HepG2 (cell line): Measurements from ENCODE around the gene FADD. TPM values are rescaled to one million over a fixed set of nuclear protein-coding genes. Genes with fewer than 3 reads are reported as not detected.

Experiments used
- ATAC-seq: fragments of 200-7000 bp; cut with Tn5 transposase; 3 replicates; pipeline ENCODE4 v1.9.1; 2020; ENCODE audit warnings: mild to moderate bottlenecking, moderate library complexity
- BruUV-seq: library from RNA; stranded (reverse); fragments of 400-500 nt; replicated peaks from 2 replicates; lab custom pipeline; 2021; lab: Mats Ljungman, UMichigan
- CTCF ChIA-PET: fragments of 300-600 bp; formaldehyde crosslinking; extraction: SDS; loops from one replicate; lab custom pipeline; 2021; ENCODE audit warnings: low total read pairs, inconsistent platforms, low intra/inter-chr PET ratio; lab: Yijun Ruan, JAX
- POLR2A ChIA-PET: fragments of 350-600 bp; sonication (Branson Sonifier 250); formaldehyde crosslinking; loops from one replicate; lab custom pipeline; 2020; ENCODE audit warnings: antibody characterized with exemption, inconsistent platforms; lab: Yijun Ruan, JAX
- DNase-seq: peaks from one replicate; pipeline ENCODE4 v3.0.0-alpha.2; 2015; ENCODE audit warnings: low spot score
- FAIRE-seq: peaks from 3 replicates; lab custom pipeline; 2011; peaks lifted over from hg19 to GRCh38; lab: Jason Lieb, UNC
- H2AFZ ChIP-seq: one replicate; pipeline ENCODE4 v1.6.1; 2011; ENCODE audit warnings: low read length, inconsistent platforms
- H3K27ac ChIP-seq: fragments of 300-600 bp; 3 replicates; pipeline ENCODE4 v1.8.0; 2011; ENCODE audit warnings: mixed run types, mild to moderate bottlenecking, mixed read lengths, low read length, inconsistent platforms; ENCODE audit not compliant: insufficient read depth; ENCODE audit errors: extremely low read length
- H3K27me3 ChIP-seq, 2 experiments: fragments of 200-600 bp in 1 of 2; 2 replicates in 1 of 2; 3 replicates in 1 of 2; pipeline versions ENCODE4 v1.6.0 to v1.8.0; 2011; ENCODE audit warnings: low read length in 2 of 2, mild to moderate bottlenecking in 2 of 2, moderate library complexity in 2 of 2, inconsistent platforms in 1 of 2; ENCODE audit not compliant: insufficient read depth in 2 of 2, control insufficient read depth in 1 of 2
- H3K36me3 ChIP-seq, 2 experiments: fragments of 200-600 bp in 1 of 2; replicated peaks in 1 of 2; 2 replicates in 1 of 2; 3 replicates in 1 of 2; pipeline versions ENCODE4 v1.5.1 to v1.8.0; 2011; ENCODE audit warnings: low read length in 2 of 2, inconsistent platforms in 1 of 2; ENCODE audit not compliant: insufficient read depth in 2 of 2, control insufficient read depth in 1 of 2
- H3K4me1 ChIP-seq: 2 replicates; pipeline ENCODE4 v1.5.1; 2012; ENCODE audit warnings: low read length, inconsistent platforms; ENCODE audit not compliant: insufficient read depth
- H3K4me2 ChIP-seq: 2 replicates; pipeline ENCODE4 v1.6.0; 2011; ENCODE audit warnings: low read depth, low read length, inconsistent platforms
- H3K4me3 ChIP-seq, 3 experiments: fragments of 200-600 bp in 1 of 3; sonication (generic), shearing (Covaris generic) in 1 of 3; replicated peaks in 1 of 3; 2 replicates each; pipeline ENCODE4 v1.5.1; 2011 to 2016; ENCODE audit warnings: low read length in 3 of 3, inconsistent platforms in 2 of 3, low read depth in 2 of 3, mild to moderate bottlenecking in 2 of 3, control low read depth in 1 of 3, mixed read lengths in 1 of 3; ENCODE audit not compliant: insufficient read depth in 1 of 3
- H3K79me2 ChIP-seq: one replicate; pipeline ENCODE4 v1.6.1; 2011; ENCODE audit warnings: low read length, inconsistent platforms; ENCODE audit not compliant: insufficient read depth
- H3K9ac ChIP-seq: 2 replicates; pipeline ENCODE4 v1.6.0; 2011; ENCODE audit warnings: mild to moderate bottlenecking, low read depth, low read length, inconsistent platforms; ENCODE audit not compliant: insufficient read depth
- H3K9me3 ChIP-seq: 2 replicates; pipeline ENCODE4 v1.5.1; 2012; ENCODE audit warnings: mild to moderate bottlenecking, low read length
- H4K20me1 ChIP-seq: 2 replicates; pipeline ENCODE4 v1.6.0; 2011; ENCODE audit warnings: inconsistent platforms, mild to moderate bottlenecking, low read length, moderate library complexity; ENCODE audit not compliant: insufficient read depth
- CTCF ChIP-seq: sonication (generic); formaldehyde crosslinking; IDR thresholded peaks from 2 replicates; pipeline ENCODE4 v1.5.0; 2020; ENCODE audit warnings: mild to moderate bottlenecking, missing genetic modification reagents, moderate library complexity
- EEA1 ChIP-seq: sonication (generic); formaldehyde crosslinking; IDR thresholded peaks from 2 replicates; pipeline ENCODE4 v1.5.1; 2020; ENCODE audit warnings: mild to moderate bottlenecking, missing genetic modification reagents, borderline replicate concordance
- NFAT5 ChIP-seq: sonication (generic); formaldehyde crosslinking; IDR thresholded peaks from 2 replicates; pipeline ENCODE4 v1.4.0; 2020; ENCODE audit warnings: missing genetic modification reagents
- SMARCC2 ChIP-seq: fragments of 450-650 bp; IDR thresholded peaks from 2 replicates; pipeline ENCODE4 v1.6.1; 2017; ENCODE audit warnings: antibody characterized with exemption, mild to moderate bottlenecking
- SMC3 ChIP-seq: IDR thresholded peaks from 2 replicates; pipeline ENCODE4 v1.6.1; 2011; ENCODE audit warnings: low read length, improper control_type of control experiment
- SOX5 ChIP-seq: IDR thresholded peaks from 2 replicates; pipeline ENCODE4 v1.6.1; 2016; ENCODE audit warnings: borderline replicate concordance
- STAG1 ChIP-seq: sonication (generic); formaldehyde crosslinking; IDR thresholded peaks from 2 replicates; pipeline ENCODE4 v1.4.0; 2020; ENCODE audit warnings: missing genetic modification reagents
- THAP7 ChIP-seq: sonication (generic); formaldehyde crosslinking; IDR thresholded peaks from 2 replicates; pipeline ENCODE4 v1.8.1; 2023; ENCODE audit warnings: mild to moderate bottlenecking, missing genetic modification reagents
- ZNF205 ChIP-seq: IDR thresholded peaks from 2 replicates; pipeline ENCODE4 v1.6.1; 2018; ENCODE audit warnings: missing biosample characterization, missing genetic modification reagents
- ZNF382 ChIP-seq: sonication (generic); formaldehyde crosslinking; IDR thresholded peaks from 2 replicates; pipeline ENCODE4 v1.5.0; 2020; ENCODE audit warnings: missing genetic modification reagents, mild to moderate bottlenecking, borderline replicate concordance
- ZNF737 ChIP-seq: sonication (generic); formaldehyde crosslinking; IDR thresholded peaks from 2 replicates; pipeline ENCODE4 v1.5.0; 2020; ENCODE audit warnings: missing genetic modification reagents, mild to moderate bottlenecking, borderline replicate concordance
- WGBS: methylation state at CpG from one replicate; pipeline ENCODE4 v1.1.6; 2017; ENCODE audit warnings: low lambda C conversion rate; 5-methylcytosine and 5-hydroxymethylcytosine counted together
- in situ Hi-C: cut with HindIII; loops from 2 replicates; pipeline ENCODE4 v1.10.0; 2017; ENCODE audit warnings: low pct_unique_long_range_greater_than_20kb; ENCODE audit not compliant: extremely low pct_ligation_motif_present
- intact Hi-C: fragments of 100-400 bp; cut with micrococcal nuclease; formaldehyde crosslinking; loops from one replicate; pipeline ENCODE4 v1.10.0; 2022; ENCODE audit not compliant: unreplicated experiment
- polyA plus RNA-seq, 8 experiments: library from polyadenylated mRNA; depleted of rRNA in 3 of 8; stranded (reverse) in 7 of 8; unstranded in 1 of 8; fragments of >200 nt; fragmentation: Illumina TruSeq in 4 of 8; extraction: Trizol in 4 of 8; gene quantifications; 2 replicates each; pipeline versions ENCODE4 v1.2.1 to v1.2.3, GENCODE V29; 2011 to 2016; ENCODE audit warnings: low read depth in 4 of 8, missing spikeins in 1 of 8, mixed read lengths in 1 of 8; ENCODE audit not compliant: insufficient read depth in 1 of 8
- total RNA-seq, 5 experiments: library from RNA; depleted of rRNA; stranded (reverse); fragments of >200 nt; fragmentation: Illumina TruSeq; extraction: Trizol; gene quantifications; 2 replicates each; pipeline ENCODE4 v1.2.3, GENCODE V29; 2016; ENCODE audit warnings: low read depth in 1 of 5

Gene FADD
- total and polyA plus RNA-seq, 2 of the 13 experiments (the other 11 are each of a cell fraction or from before 2014, with no cell fraction given), result 14.2 to 22.2 TPM

GRCh38 chr11:70226967-70227366, 23.9 kb downstream of the FADD start:
- in situ Hi-C loops, result no loop called here
- H3K4me3 ChIP-seq, result no peak overlapping the region
- peaks cover 5 to 21% of the 10 kb centered on the region in 2 experiments for H3K27me3 ChIP-seq
- ChIA-PET CTCF (no interaction called here), POLR2A (no interaction called here)
- H3K9me3 ChIP-seq, result no peaks in the 10 kb centered on the region
- H3K79me2 ChIP-seq, result no peaks in the 10 kb centered on the region
- H3K4me2 ChIP-seq, result no peak overlapping the region
- no TSS peak for BruUV-seq
- no peak for DNase-seq
- intact Hi-C loops, result no loop called here
- TF ChIP-seq STAG1 (CRISPR knock-in tag), result peak; percentile 43
- TF ChIP-seq SOX5 (CRISPR knock-in tag), result no peak
- TF ChIP-seq SMC3, result peak; percentile 42; the same call in 1 of the 2 replicates
- TF ChIP-seq CTCF, result peak; percentile 65
- H3K4me1 ChIP-seq, result peaks cover 29% of the 10 kb centered on the region
- no peaks in the 10 kb centered on the region for H4K20me1 ChIP-seq
- FAIRE-seq, result peak; percentile 12
- no peak overlapping the region for H3K9ac ChIP-seq
- H2AFZ ChIP-seq, result no peak overlapping the region
- H3K36me3 ChIP-seq, result no peaks in the 10 kb centered on the region
- no peak overlapping the region for H3K27ac ChIP-seq
- peak; percentile 73 for ATAC-seq
- 36% methylated on average over 8 of the region's 9 CpGs for WGBS

GRCh38 chr11:70229737-70230136, 26.6 kb downstream of the FADD start:
- WGBS, result 54% methylated on average over 10 of the region's 10 CpGs
- Histone ChIP-seq H4K20me1 (no peaks in the 10 kb centered on the region), H3K4me2 (no peak overlapping the region), H3K36me3 (no peaks in the 10 kb centered on the region), H3K4me1 (peaks cover 22% of the 10 kb centered on the region), H3K27ac (no peak overlapping the region), H3K9ac (no peak overlapping the region), H3K27me3 (peaks cover 9 to 28% of the 10 kb centered on the region in 2 experiments), H3K4me3 (no peak overlapping the region), H3K79me2 (no peaks in the 10 kb centered on the region), H2AFZ (no peak overlapping the region), H3K9me3 (no peaks in the 10 kb centered on the region)
- in situ Hi-C loops (no loop called here), intact Hi-C loops (no loop called here)
- no TSS peak for BruUV-seq
- FAIRE-seq, result no peak
- CTCF ChIA-PET, result no interaction called here
- POLR2A ChIA-PET, result no interaction called here
- no peak for ATAC-seq
- no peak for DNase-seq
- no peak for TF ChIP-seq ZNF737
- TF ChIP-seq ZNF205, result no peak
- TF ChIP-seq THAP7 (CRISPR knock-in tag), result no peak
- TF ChIP-seq ZNF382, result no peak
- no peak for TF ChIP-seq NFAT5 (CRISPR knock-in tag)
- no peak for TF ChIP-seq SMARCC2
- no peak for TF ChIP-seq EEA1 (CRISPR knock-in tag)
